Natural killer cell (primary cell): ENCODE data around the gene RYR2. TPM values are rescaled to one million over a fixed set of nuclear protein-coding genes. Genes with fewer than 3 reads are reported as not detected.

ENCODE experiments used
- ATAC-seq, 3 donors: fragments of 150-1000 bp in 2 of 3; fragments of 200-7000 bp in 1 of 3; cut with Tn5 transposase; 1 replicate in 1 of 3; 2 replicates in 2 of 3; pipeline ENCODE4 v1.10.0; 2021; ENCODE audit warnings: mild to moderate bottlenecking in 2 of 3, moderate library complexity in 2 of 3
- DNase-seq, 2 donors: peaks; one replicate each; pipeline versions ENCODE4 v3.0.0 to v3.0.0-alpha.2; 2013 to 2021; ENCODE audit warnings: mixed read lengths in 1 of 2
- H3K27ac ChIP-seq: one replicate; pipeline ENCODE4 v1.5.1; 2013; ENCODE audit warnings: mild to moderate bottlenecking, low read length
- H3K27me3 ChIP-seq: one replicate; pipeline ENCODE4 v1.6.1; 2013; ENCODE audit warnings: low read length; ENCODE audit not compliant: control insufficient read depth, insufficient read depth
- H3K36me3 ChIP-seq: one replicate; pipeline ENCODE4 v1.6.1; 2013; ENCODE audit warnings: low read length; ENCODE audit not compliant: control insufficient read depth, insufficient read depth
- H3K4me1 ChIP-seq: one replicate; pipeline ENCODE4 v1.6.1; 2013; ENCODE audit warnings: low read length; ENCODE audit not compliant: control insufficient read depth, insufficient read depth
- H3K4me3 ChIP-seq: one replicate; pipeline ENCODE4 v1.5.1; 2013; ENCODE audit warnings: low read length
- H3K9me3 ChIP-seq: one replicate; pipeline ENCODE4 v1.6.1; 2013; ENCODE audit warnings: low read length; ENCODE audit not compliant: control insufficient read depth, insufficient read depth
- H3K27ac Mint-ChIP-seq, 2 donors: one replicate each; pipeline ENCODE4 v1.8.0; 2022; ENCODE audit warnings: mild to moderate bottlenecking in 2 of 2, mixed read lengths in 2 of 2, moderate library complexity in 1 of 2
- H3K27me3 Mint-ChIP-seq, 2 donors: one replicate each; pipeline ENCODE4 v1.8.0; 2022; ENCODE audit warnings: low read depth in 2 of 2, mixed read lengths in 2 of 2
- H3K36me3 Mint-ChIP-seq: one replicate; pipeline ENCODE4 v1.8.0; 2022; ENCODE audit warnings: mixed read lengths
- H3K4me1 Mint-ChIP-seq, 2 donors: one replicate each; pipeline ENCODE4 v1.8.0; 2022; ENCODE audit warnings: mixed read lengths in 2 of 2
- H3K4me3 Mint-ChIP-seq: one replicate; pipeline ENCODE4 v1.8.0; 2022; ENCODE audit warnings: mild to moderate bottlenecking, moderate library complexity, mixed read lengths
- H3K9me3 Mint-ChIP-seq, 2 donors: one replicate each; pipeline ENCODE4 v1.8.0; 2022; ENCODE audit warnings: mixed read lengths in 2 of 2
- CTCF ChIP-seq: fragments of 200-600 bp; IDR thresholded peaks from one replicate; pipeline ENCODE4 v1.8.0; 2022; ENCODE audit warnings: antibody characterized with exemption
- WGBS: methylation state at CpG from one replicate; pipeline ENCODE4 v1.1.7; 2013; ENCODE audit warnings: missing lambda C conversion rate; ENCODE audit not compliant: insufficient coverage; 5-methylcytosine and 5-hydroxymethylcytosine counted together
- intact Hi-C: fragments of 100-400 bp; cut with micrococcal nuclease; formaldehyde crosslinking; loops from one replicate; pipeline ENCODE4 v1.14.2; 2022
- total RNA-seq, 4 donors: library from RNA; stranded (reverse); fragments of 120-200 nt in 1 of 4; gene quantifications; one replicate each; pipeline versions ENCODE4 v1.2.3 to v1.2.4, GENCODE V29; 2013 to 2022

RYR2 gene
- total RNA-seq, 3 donors from 2014 or later (not counting 1 experiment from before 2014, with no cell fraction given) = 0.13 to 1.2 (median 0.38) TPM

- no peaks in the 10 kb centered on the region for H3K9me3 ChIP-seq
- Mint-ChIP-seq H3K27ac (no peak overlapping the region), H3K27me3 (peaks cover 0 to 2% of the 10 kb centered on the region in 2 donors), H3K4me1 (no peaks in the 10 kb centered on the region), H3K4me3 (no peak overlapping the region), H3K9me3 (peaks cover 2% of the 10 kb centered on the region in 2 donors), H3K36me3 (no peaks in the 10 kb centered on the region)
- no peaks in the 10 kb centered on the region for H3K4me1 ChIP-seq
- ATAC-seq (no peak), DNase-seq (no peak)
- intact Hi-C loops = no loop called here
- H3K4me3 ChIP-seq = no peak overlapping the region
- WGBS = 78% methylated on average over 6 of the region's 8 CpGs
- H3K36me3 ChIP-seq = no peaks in the 10 kb centered on the region
- no peak overlapping the region for H3K27ac ChIP-seq
- no peak for TF ChIP-seq CTCF
- H3K27me3 ChIP-seq = no peaks in the 10 kb centered on the region
These were observed 128.2 kb downstream of the RYR2 start for GRCh38 chr1:237170149-237170548.

GRCh38 chr1:237171454-237172117, 129.6 kb downstream of the RYR2 start:
- Mint-ChIP-seq H3K27me3 (peaks cover 0 to 2% of the 10 kb centered on the region in 2 donors), H3K36me3 (no peaks in the 10 kb centered on the region), H3K9me3 (peaks cover 2% of the 10 kb centered on the region in 2 donors), H3K4me1 (no peaks in the 10 kb centered on the region), H3K4me3 (no peak overlapping the region), H3K27ac (no peak overlapping the region)
- H3K36me3 ChIP-seq = no peaks in the 10 kb centered on the region
- no peak overlapping the region for H3K4me3 ChIP-seq
- H3K9me3 ChIP-seq = no peaks in the 10 kb centered on the region
- intact Hi-C loops = no loop called here
- H3K27me3 ChIP-seq = no peaks in the 10 kb centered on the region
- no peak for TF ChIP-seq CTCF
- WGBS = 66% methylated on average over 6 of the region's 7 CpGs
- H3K4me1 ChIP-seq = no peaks in the 10 kb centered on the region
- no peak overlapping the region for H3K27ac ChIP-seq
- ATAC-seq (no peak), DNase-seq (no peak)

- Mint-ChIP-seq H3K9me3 (peaks cover 2% of the 10 kb centered on the region in 2 donors), H3K36me3 (no peaks in the 10 kb centered on the region), H3K4me3 (no peak overlapping the region), H3K27ac (no peak overlapping the region), H3K4me1 (no peaks in the 10 kb centered on the region), H3K27me3 (peaks cover 0 to 2% of the 10 kb centered on the region in 2 donors)
- no peaks in the 10 kb centered on the region for H3K27me3 ChIP-seq
- no peaks in the 10 kb centered on the region for H3K36me3 ChIP-seq
- intact Hi-C loops = no loop called here
- no peak overlapping the region for H3K4me3 ChIP-seq
- H3K9me3 ChIP-seq = no peaks in the 10 kb centered on the region
- DNase-seq (no peak), ATAC-seq (no peak)
- H3K4me1 ChIP-seq = no peaks in the 10 kb centered on the region
- no peak for TF ChIP-seq CTCF
- WGBS = 90% methylated on average over 1 of the region's 1 CpG
- no peak overlapping the region for H3K27ac ChIP-seq
These were observed 130.1 kb downstream of the RYR2 start for GRCh38 chr1:237172118-237172485.

GRCh38 chr1:237179503-237179902, 137.5 kb downstream of the RYR2 start:
- 86% methylated on average over 4 of the region's 6 CpGs for WGBS
- Mint-ChIP-seq H3K9me3 (peaks cover 0 to 2% of the 10 kb centered on the region in 2 donors), H3K27me3 (peaks cover 0 to 5% of the 10 kb centered on the region in 2 donors), H3K4me3 (no peak overlapping the region), H3K27ac (no peak overlapping the region), H3K4me1 (no peaks in the 10 kb centered on the region), H3K36me3 (no peaks in the 10 kb centered on the region)
- Histone ChIP-seq H3K4me3 (no peak overlapping the region), H3K9me3 (no peaks in the 10 kb centered on the region), H3K4me1 (no peaks in the 10 kb centered on the region), H3K27me3 (no peaks in the 10 kb centered on the region), H3K36me3 (no peaks in the 10 kb centered on the region), H3K27ac (no peak overlapping the region)
- ATAC-seq (no peak), DNase-seq (no peak)
- no peak for TF ChIP-seq CTCF
- intact Hi-C loops = no loop called here
